AG08396 (cell line): ENCODE results near the gene PRKCE.
A peak's percentile ranks its signal among the peaks of the same experiment; 100 is the strongest.
"Not testable (repeated sequence)": the region's sequence is repeated elsewhere in the genome, so short reads cannot be mapped to it uniquely, and the experiment has no call there.

ENCODE experiments used
- DNase-seq: peaks from one replicate; pipeline ENCODE4 v3.0.0; 2012; ENCODE audit warnings: low spot score, mixed read lengths

PRKCE gene

GRCh38 chr2:45837812-45838341 lies 186.4 kb downstream of the PRKCE start:
- DNase-seq, result no peak

GRCh38 chr2:45839508-45840251 lies 188.2 kb downstream of the PRKCE start:
- DNase-seq, result no peak

GRCh38 chr2:45840481-45840880 lies 189.0 kb downstream of the PRKCE start:
- no peak for DNase-seq

- DNase-seq, result no peak
These were observed 190.4 kb downstream of the PRKCE start for GRCh38 chr2:45841752-45842407.

GRCh38 chr2:45843136-45843535 lies 191.7 kb downstream of the PRKCE start:
- DNase-seq, result no peak

- no peak for DNase-seq
These were observed 193.5 kb downstream of the PRKCE start for GRCh38 chr2:45844796-45845457.

- no peak for DNase-seq
These were observed 194.1 kb downstream of the PRKCE start for GRCh38 chr2:45845566-45845965.

- DNase-seq, result peak; percentile 70
These were observed 198.2 kb downstream of the PRKCE start for GRCh38 chr2:45849491-45850283.

- DNase-seq, result no peak
These were observed 199.1 kb downstream of the PRKCE start for GRCh38 chr2:45850558-45850957.

- DNase-seq, result no peak
These were observed 199.6 kb downstream of the PRKCE start for GRCh38 chr2:45851111-45851510.

- peak; percentile 45 for DNase-seq
These were observed 200.3 kb downstream of the PRKCE start for GRCh38 chr2:45851576-45852304.

- DNase-seq, result no peak
These were observed 201.1 kb downstream of the PRKCE start for GRCh38 chr2:45852450-45853150.

- no peak for DNase-seq
These were observed 203.9 kb downstream of the PRKCE start for GRCh38 chr2:45855374-45855773.

GRCh38 chr2:45856391-45857274 lies 205.2 kb downstream of the PRKCE start:
- no peak for DNase-seq

GRCh38 chr2:45857275-45857609 lies 205.8 kb downstream of the PRKCE start:
- DNase-seq, result no peak

GRCh38 chr2:45857867-45858520 lies 206.5 kb downstream of the PRKCE start:
- no peak for DNase-seq

GRCh38 chr2:45858872-45859271 lies 207.4 kb downstream of the PRKCE start:
- DNase-seq, result not testable (repeated sequence)

GRCh38 chr2:45859682-45860081 lies 208.2 kb downstream of the PRKCE start:
- DNase-seq, result no peak
